Fibroblast of lung (primary cell): ENCODE data around the gene NHSL2. TPM values are rescaled to one million over a fixed set of nuclear protein-coding genes. Genes with fewer than 3 reads are reported as not detected.

ENCODE experiments used
- DNase-seq, 2 donors: peaks; one replicate each; pipeline versions ENCODE4 v3.0.0 to v3.0.0-alpha.2; 2010; ENCODE audit warnings: low read depth in 2 of 2
- H2AFZ ChIP-seq: 2 replicates; pipeline ENCODE4 v1.5.1; 2012; ENCODE audit warnings: low read length, control low read depth, inconsistent platforms
- H3K27ac ChIP-seq: 2 replicates; pipeline ENCODE4 v1.5.1; 2011; ENCODE audit warnings: low read length, control low read depth; ENCODE audit not compliant: insufficient read depth
- H3K27me3 ChIP-seq: 2 replicates; pipeline ENCODE4 v1.5.1; 2011; ENCODE audit warnings: mild to moderate bottlenecking, low read length; ENCODE audit not compliant: control insufficient read depth, insufficient read depth
- H3K36me3 ChIP-seq: 2 replicates; pipeline ENCODE4 v1.5.1; 2011; ENCODE audit warnings: low read length; ENCODE audit not compliant: control insufficient read depth, insufficient read depth
- H3K4me1 ChIP-seq: 2 replicates; pipeline ENCODE4 v1.5.1; 2011; ENCODE audit warnings: low read length; ENCODE audit not compliant: control insufficient read depth, insufficient read depth; ENCODE audit errors: extremely low read depth
- H3K4me2 ChIP-seq: 2 replicates; pipeline ENCODE4 v1.5.1; 2011; ENCODE audit warnings: low read length, control low read depth; ENCODE audit not compliant: insufficient read depth; ENCODE audit errors: extremely low read depth
- H3K4me3 ChIP-seq, 4 experiments: fragments of 200-600 bp in 1 of 4; sonication (generic) in 1 of 4; replicated peaks in 1 of 4; 2 replicates each; pipeline ENCODE4 v1.5.1; 2011 to 2016; ENCODE audit warnings: low read length in 4 of 4, low read depth in 3 of 4, mild to moderate bottlenecking in 3 of 4, control low read depth in 2 of 4, inconsistent platforms in 1 of 4, mixed read lengths in 1 of 4; ENCODE audit not compliant: insufficient read depth in 1 of 4; ENCODE audit errors: control extremely low read depth in 1 of 4
- H3K79me2 ChIP-seq: 2 replicates; pipeline ENCODE4 v1.5.1; 2012; ENCODE audit warnings: mild to moderate bottlenecking, low read length, inconsistent platforms; ENCODE audit not compliant: control insufficient read depth, insufficient read depth
- H3K9ac ChIP-seq: 2 replicates; pipeline ENCODE4 v1.5.1; 2011; ENCODE audit warnings: mild to moderate bottlenecking, low read length, control low read depth; ENCODE audit not compliant: insufficient read depth
- H3K9me3 ChIP-seq: 2 replicates; pipeline ENCODE4 v1.5.1; 2012; ENCODE audit warnings: low read depth, low read length; ENCODE audit not compliant: control insufficient read depth, insufficient read depth
- H4K20me1 ChIP-seq: 2 replicates; pipeline ENCODE4 v1.5.1; 2011; ENCODE audit warnings: low read length; ENCODE audit not compliant: control insufficient read depth, insufficient read depth; ENCODE audit errors: extremely low read depth
- CTCF ChIP-seq, 2 donors: IDR thresholded peaks in 1 of 2; conservative IDR thresholded peaks in 1 of 2; 1 replicate in 1 of 2; 2 replicates in 1 of 2; pipeline ENCODE4 v1.5.1; 2011 to 2012; ENCODE audit warnings: low read length in 2 of 2, control low read depth in 1 of 2, inconsistent platforms in 1 of 2, low read depth in 1 of 2, mild to moderate bottlenecking in 1 of 2
- EZH2 ChIP-seq: IDR thresholded peaks from 2 replicates; pipeline ENCODE4 v1.5.1; 2012; ENCODE audit warnings: low read length, control low read depth, mild to moderate bottlenecking; ENCODE audit errors: missing control alignments
- polyA plus RNA-seq, 2 donors: library from polyadenylated mRNA; depleted of rRNA in 1 of 2; stranded (reverse) in 1 of 2; unstranded in 1 of 2; fragments of >200 nt; gene quantifications; 2 replicates each; pipeline ENCODE4 v1.2.1, GENCODE V29; 2011 to 2012; ENCODE audit warnings: missing spikeins in 1 of 2
- total RNA-seq: library from RNA; depleted of rRNA; stranded (reverse); fragments of >200 nt; gene quantifications from 2 replicates; pipeline ENCODE4 v1.2.1, GENCODE V29; 2014

The NHSL2 gene
- total and polyA plus RNA-seq, 2 donors (not counting 1 experiment from before 2014, with no cell fraction given), result 4.3 to 9.7 TPM

DNA sequence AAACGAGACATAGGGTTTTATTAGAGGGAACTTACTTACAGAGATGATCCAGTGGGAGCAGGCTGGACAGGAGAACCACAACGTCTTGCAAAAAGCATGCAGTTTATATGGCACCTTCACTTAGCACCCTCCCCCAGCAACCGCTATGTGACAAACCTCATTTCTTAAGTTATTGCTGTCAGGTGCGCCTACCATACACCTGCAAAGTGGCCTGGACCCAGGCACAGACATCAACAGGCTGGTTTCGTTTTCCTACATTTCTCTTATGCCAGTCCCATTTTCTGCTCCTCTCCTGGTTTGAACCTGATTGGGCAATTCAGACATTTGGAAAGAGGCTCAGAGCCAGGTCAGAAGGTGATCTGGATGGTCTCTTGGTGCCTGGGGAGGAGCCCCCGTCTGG lies 202.8 kb downstream of the NHSL2 start:
- Histone ChIP-seq H3K27ac (no peak overlapping the region), H3K9me3 (no peaks in the 10 kb centered on the region), H3K4me2 (no peak overlapping the region), H3K4me3 (no peak overlapping the region), H3K4me1 (no peaks in the 10 kb centered on the region), H3K27me3 (peaks cover 2% of the 10 kb centered on the region), H3K36me3 (no peaks in the 10 kb centered on the region), H2AFZ (no peak overlapping the region), H3K79me2 (no peaks in the 10 kb centered on the region), H4K20me1 (no peaks in the 10 kb centered on the region), H3K9ac (no peak overlapping the region)
- DNase-seq, result no peak
- TF ChIP-seq CTCF (conservative IDR thresholded peaks at IDR 0.05 in 1 of 2, IDR thresholded peaks at IDR 0.05 in 1 of 2; ENCODE audit: low read depth in 1 of 2, low read length in 2 of 2) (no peak), EZH2 (no peak)

- no peak for DNase-seq
- TF ChIP-seq EZH2 (no peak), CTCF (conservative IDR thresholded peaks at IDR 0.05 in 1 of 2, IDR thresholded peaks at IDR 0.05 in 1 of 2; ENCODE audit: low read depth in 1 of 2, low read length in 2 of 2) (no peak)
Measured at GRCh38 chrX:72114306-72114705, 203.7 kb downstream of the NHSL2 start.

DNA sequence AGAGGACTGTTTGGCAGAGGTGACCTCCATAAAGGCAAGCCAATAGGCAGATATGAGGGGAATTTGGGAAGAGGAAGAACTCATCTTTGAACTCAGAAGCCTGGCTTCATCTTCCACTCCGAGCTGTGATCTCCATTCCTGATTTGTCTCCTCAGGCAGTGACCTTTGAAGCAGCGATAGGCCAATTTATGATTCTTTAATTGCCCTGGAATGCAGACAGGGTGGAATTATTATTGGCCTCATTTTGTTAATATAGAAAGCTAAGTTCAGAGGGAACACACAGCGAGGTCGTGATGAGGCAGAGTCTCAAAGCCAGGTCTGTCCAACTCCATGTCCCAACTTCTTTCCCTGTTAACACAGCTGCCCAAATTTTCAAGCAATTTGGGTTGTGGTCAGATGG lies 204.2 kb downstream of the NHSL2 start:
- no peak for DNase-seq
- no peak overlapping the region for H2AFZ ChIP-seq
- peaks cover 2% of the 10 kb centered on the region for H3K27me3 ChIP-seq
- H3K4me3 ChIP-seq, result no peak overlapping the region
- H3K27ac ChIP-seq, result no peak overlapping the region
- H4K20me1 ChIP-seq, result no peaks in the 10 kb centered on the region
- no peaks in the 10 kb centered on the region for H3K9me3 ChIP-seq
- H3K4me2 ChIP-seq, result no peak overlapping the region
- H3K79me2 ChIP-seq, result no peaks in the 10 kb centered on the region
- TF ChIP-seq EZH2 (no peak), CTCF (conservative IDR thresholded peaks at IDR 0.05 in 1 of 2, IDR thresholded peaks at IDR 0.05 in 1 of 2; ENCODE audit: low read depth in 1 of 2, low read length in 2 of 2) (no peak)
- no peaks in the 10 kb centered on the region for H3K4me1 ChIP-seq
- H3K36me3 ChIP-seq, result no peaks in the 10 kb centered on the region
- H3K9ac ChIP-seq, result no peak overlapping the region

More at GRCh38 chrX:72114306-72114705, 203.7 kb downstream of the NHSL2 start:
- H3K36me3 ChIP-seq, result no peaks in the 10 kb centered on the region
- H3K4me2 ChIP-seq, result no peak overlapping the region
- H3K4me3 ChIP-seq, result no peak overlapping the region
- H3K9me3 ChIP-seq, result no peaks in the 10 kb centered on the region
- no peaks in the 10 kb centered on the region for H3K4me1 ChIP-seq
- no peak overlapping the region for H2AFZ ChIP-seq
- H3K79me2 ChIP-seq, result no peaks in the 10 kb centered on the region
- no peak overlapping the region for H3K27ac ChIP-seq
- H3K27me3 ChIP-seq, result peaks cover 2% of the 10 kb centered on the region
- H3K9ac ChIP-seq, result no peak overlapping the region
- H4K20me1 ChIP-seq, result no peaks in the 10 kb centered on the region
